Measurements from ENCODE around the gene PELI2.

The PELI2 gene

GRCh38 chr14:56176530-56176929 is 58.3 kb downstream of the PELI2 start:
- DNase-seq, result no peak

DNA sequence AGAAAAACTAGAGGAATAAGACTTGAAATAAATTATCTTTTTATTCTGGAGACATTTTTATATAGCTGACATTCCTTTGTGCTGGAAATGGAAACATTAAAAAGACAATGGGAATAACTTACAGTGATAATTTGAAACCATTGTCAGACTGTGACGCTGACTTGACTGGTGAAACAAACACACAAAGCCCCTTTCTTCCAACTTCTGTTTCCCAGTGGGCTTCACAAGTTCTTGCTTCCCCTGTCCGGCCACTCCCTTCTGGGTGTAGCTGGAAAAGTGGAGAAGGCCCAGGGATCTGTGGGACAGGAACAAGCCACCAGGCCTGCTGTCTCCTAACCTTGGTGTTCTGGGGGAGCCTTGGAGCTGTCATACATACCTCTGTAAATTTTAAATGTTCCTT is 58.8 kb downstream of the PELI2 start:
- DNase-seq, result no peak

GRCh38 chr14:56180754-56181542 is 62.7 kb downstream of the PELI2 start:
- no peak for DNase-seq

- DNase-seq, result no peak
Measured at GRCh38 chr14:56181681-56182085, 63.5 kb downstream of the PELI2 start.

DNA sequence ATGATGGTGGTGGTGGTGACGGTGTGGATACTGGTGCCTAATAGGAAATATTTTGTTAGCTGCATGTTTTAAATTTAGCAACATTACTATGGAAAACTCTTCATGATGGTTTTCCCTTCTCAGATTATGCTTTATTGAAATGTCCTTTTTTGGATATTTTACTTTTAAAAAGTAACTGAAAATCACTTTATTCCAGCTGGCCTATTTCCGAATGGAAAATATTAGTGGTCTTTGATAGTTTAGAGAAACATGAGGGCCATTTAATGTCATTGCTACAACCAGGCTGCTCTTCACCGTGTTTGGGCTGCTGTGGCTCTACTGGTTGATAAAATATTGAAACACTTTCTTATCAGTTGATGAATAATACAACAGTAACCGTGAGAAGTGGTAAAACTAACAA is 64.2 kb downstream of the PELI2 start:
- no peak for DNase-seq

- DNase-seq, result no peak
Measured at GRCh38 chr14:56183631-56184157, 65.5 kb downstream of the PELI2 start.

DNA sequence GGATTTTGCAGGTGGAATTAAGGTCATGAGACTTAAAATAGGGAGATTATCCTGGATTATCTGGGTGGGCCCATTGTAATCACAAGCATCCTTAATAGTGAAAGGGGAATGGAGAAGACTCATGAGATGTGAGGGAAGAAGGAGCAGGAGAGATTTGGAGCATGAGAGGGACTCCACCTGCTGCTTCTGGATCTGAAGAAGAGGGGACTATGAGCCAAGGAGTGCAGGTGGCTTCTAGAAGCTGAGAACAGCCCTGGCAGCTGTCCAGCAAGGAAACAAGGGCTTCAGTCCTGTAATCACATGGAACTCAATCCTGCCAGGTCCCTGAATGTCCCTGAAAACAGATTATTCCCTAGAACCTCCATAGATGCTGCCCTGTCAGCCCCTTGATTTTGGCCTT is 67.8 kb downstream of the PELI2 start:
- DNase-seq, result no peak

DNA sequence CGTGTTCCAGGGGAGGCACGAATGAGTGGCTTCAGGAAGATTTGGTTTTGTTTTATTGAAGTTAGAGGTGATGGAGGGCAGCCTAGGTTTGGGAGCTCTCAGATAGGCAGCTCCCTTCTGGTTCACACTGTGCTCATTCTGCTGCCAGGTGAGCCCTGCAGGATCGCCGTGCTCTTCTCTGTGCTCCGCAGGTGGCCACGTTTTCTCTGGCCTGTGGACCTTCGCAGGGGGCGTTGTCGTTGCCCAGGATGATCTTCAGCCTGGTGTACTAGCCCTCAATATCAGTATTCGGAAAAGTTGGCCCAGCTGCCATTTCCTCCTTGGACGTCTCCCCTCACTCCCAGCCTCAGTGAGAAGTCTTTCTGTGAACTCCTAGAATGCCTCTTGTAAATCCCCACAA is 69.5 kb downstream of the PELI2 start:
- DNase-seq, result no peak

DNA sequence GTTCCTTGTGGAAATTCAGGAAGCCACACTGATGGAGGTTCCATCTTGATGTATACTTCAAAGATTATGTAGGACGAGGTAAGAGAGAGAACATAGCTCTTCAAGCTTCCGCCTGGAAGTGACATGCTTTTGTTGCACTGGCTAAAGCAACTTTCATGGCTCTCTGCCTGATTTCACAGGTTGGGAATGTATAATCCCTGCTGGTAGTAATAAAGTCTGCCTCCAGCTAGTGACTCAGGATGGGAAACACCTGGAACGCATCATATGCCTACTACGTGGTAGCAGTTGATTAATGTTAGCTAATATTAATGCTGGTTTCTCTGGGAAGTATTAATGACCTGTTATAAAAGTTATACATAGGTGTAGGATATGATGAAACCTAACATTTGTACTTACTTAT is 71.1 kb downstream of the PELI2 start:
- no peak for DNase-seq

DNA sequence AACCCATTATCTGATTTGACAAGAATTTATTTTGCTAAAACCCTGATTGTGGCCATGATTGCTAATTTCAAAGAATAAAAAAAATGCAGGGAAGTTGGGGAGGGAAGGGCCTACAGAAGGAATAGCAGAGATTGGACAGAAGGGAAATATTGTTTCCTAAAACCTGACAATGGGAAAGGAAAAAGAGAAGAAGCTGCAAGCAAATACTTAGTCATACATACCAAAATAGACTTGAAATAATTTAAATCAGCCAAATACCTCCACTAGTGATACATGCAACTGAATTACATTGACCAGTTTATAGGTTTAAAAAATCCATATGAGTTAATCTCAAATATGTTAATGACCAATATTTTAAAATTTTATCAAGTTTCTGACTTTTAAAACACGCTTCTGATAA is 75.1 kb downstream of the PELI2 start:
- no peak for DNase-seq

- no peak for DNase-seq
Measured at GRCh38 chr14:56194042-56194441, 75.8 kb downstream of the PELI2 start.

GRCh38 chr14:56195223-56195622 is 77.0 kb downstream of the PELI2 start:
- DNase-seq, result no peak

GRCh38 chr14:56195704-56196103 is 77.5 kb downstream of the PELI2 start:
- peak; percentile 7 for DNase-seq

- no peak for DNase-seq
Measured at GRCh38 chr14:56196274-56196673, 78.1 kb downstream of the PELI2 start.

DNA sequence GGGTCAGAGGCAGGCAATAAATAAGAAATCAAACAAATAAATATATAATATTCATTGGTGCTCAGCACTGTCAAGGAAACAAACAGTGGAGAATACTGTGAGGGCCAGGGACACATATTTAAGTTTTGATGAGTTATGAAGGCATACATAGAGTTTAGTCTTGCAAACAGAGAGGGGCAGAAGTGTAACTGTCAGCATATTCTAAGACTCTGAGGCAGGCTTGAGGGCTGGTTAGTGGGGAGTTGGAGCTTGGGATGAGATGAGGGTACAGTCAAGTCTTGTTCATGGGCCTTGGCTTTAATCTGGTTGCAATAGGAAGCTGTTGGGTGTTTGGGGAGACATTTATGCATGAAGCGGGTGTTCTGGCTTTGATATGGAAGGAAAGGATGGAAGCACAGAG is 78.9 kb downstream of the PELI2 start:
- DNase-seq, result no peak

- no peak for DNase-seq
Measured at GRCh38 chr14:56198438-56198837, 80.2 kb downstream of the PELI2 start.

DNA sequence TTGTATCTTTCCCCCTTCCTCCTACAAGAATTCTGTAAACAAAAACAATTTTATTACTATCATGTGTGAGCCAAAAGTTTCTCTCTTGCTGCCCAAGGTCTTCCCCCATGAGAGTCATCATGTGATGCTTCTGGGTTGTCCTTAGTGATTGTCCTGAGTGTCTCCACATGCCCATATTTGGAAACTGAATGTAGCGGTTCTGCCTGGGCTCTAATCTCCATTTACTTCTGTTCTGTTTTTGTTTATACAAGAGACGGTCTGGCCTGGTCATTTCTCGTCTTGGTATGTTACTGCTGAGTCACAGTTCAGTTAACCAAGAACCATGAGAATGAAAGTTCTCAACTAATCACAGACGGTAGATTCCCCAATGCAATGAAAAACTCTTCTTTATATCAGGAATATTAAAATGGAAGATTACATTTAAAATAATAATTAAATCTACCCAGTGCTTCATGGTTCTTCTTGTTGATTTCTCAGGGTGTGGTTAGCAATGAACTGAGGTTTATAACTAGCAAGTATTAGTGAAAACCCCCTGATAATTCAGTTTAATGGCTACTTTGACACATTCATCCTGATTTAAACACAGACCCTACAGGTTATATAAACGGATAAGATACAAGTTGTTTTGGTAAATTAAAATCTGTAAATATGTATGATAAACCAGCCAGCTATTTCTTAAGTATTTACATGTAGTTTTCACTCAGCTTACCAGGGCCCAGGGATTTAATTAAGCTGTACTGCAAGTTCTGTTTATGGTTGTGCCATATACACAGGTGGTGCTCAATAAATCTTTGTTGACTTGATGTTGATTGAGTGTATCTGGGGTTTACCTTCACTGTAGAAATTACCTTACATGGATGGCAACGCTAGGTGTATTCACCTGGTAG is 81.1 kb downstream of the PELI2 start:
- DNase-seq, result no peak

GRCh38 chr14:56199982-56200577 is 81.9 kb downstream of the PELI2 start:
- DNase-seq, result no peak

DNA sequence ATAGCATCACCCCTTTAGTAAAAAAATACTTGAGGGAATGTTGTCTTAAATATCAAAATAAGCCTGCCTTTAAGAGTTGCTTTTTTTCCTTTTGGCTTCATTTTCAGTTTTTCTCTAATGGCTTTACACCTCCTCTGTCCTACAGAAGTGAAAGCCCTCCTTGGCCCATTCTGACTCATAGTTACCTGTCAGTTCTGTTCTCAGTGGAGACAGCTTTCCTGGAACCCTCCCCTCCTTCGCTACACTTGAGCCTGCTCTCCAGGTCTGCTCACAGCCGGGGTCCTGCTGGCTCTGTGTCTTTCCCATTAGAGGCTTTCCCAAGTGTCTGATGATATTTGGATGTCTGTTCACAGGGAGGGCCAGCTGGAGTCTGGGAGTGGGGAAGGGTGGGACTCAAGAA is 84.0 kb downstream of the PELI2 start:
- no peak for DNase-seq

DNA sequence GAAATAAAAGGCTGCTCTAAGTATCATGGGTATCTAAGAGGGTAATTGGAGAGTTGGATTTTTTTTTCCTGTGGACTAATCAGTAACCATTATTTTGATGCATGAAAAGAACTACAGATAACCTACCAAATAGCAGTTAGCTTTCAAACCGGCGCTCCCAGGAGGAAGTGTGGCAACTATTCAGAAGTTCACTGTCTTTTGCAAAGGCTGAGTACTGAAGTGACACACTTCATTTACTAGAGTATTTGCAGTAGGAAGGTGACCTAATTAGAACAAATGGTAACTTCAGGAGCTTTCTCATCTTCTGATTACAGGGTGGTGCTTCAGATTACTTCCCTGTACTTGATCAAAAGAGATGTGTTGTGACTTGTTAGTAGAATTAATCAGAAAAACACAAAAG is 87.7 kb downstream of the PELI2 start:
- no peak for DNase-seq

DNA sequence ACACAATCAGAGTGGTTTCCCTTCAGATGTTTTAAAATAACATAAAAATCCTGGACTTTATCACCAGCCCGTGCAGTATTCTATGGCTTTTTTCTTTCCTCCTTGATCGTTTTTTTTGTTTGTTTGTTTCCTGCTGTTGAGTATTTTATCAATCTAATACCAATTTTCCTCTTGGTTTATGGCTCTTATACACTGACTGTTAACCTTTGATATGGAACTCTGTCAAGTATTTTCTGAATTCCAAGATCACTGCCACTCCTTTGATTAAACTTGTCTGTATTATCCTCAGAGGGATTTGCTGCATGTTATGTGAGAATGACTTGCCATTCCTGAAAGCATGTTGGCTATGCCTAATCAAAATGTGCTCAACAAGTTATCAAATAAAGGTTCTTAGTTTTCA is 88.4 kb downstream of the PELI2 start:
- DNase-seq, result no peak

GRCh38 chr14:56207626-56208292 is 89.5 kb downstream of the PELI2 start:
- no peak for DNase-seq

DNA sequence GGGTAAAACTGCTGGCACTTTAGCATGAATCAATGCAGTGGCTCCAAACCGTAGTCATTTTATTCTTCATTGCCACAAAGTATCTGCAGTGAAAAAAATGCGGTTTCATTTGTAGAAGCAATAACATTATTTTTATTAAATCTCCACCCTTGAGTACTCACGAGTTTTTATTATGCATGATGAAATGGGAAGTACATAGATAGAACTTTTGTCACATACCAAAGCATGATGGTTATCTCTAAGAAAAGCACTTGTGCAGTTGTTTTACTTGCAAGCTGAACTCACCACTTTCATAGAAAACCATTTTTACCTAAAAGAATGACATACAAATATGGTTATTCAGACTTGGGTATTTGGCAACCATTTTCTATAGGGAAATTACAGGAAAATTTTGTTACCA is 90.3 kb downstream of the PELI2 start:
- no peak for DNase-seq
